Left cardiac atrium (tissue), 4 donors: ENCODE measurements around the gene SREBF1. TPM values are rescaled to one million over a fixed set of nuclear protein-coding genes. Genes with fewer than 3 reads are reported as not detected.

Experiments
- ATAC-seq, 2 donors: fragments of 200-7000 bp; cut with Tn5 transposase; one replicate each; pipeline ENCODE4 v1.9.1; 2020; ENCODE audit warnings: mild to moderate bottlenecking in 2 of 2, moderate library complexity in 2 of 2
- DNase-seq: peaks from one replicate; pipeline ENCODE4 v3.0.0-alpha.2; 2020
- intact Hi-C, 2 donors: fragments of 100-400 bp; cut with DNase I; formaldehyde crosslinking; loops; one replicate each; pipeline versions ENCODE4 v1.14.1 to v1.15.1; 2022 to 2023
- total RNA-seq, 2 donors: library from RNA; stranded (reverse); fragmentation: NEBNext Ultra II Directional; extraction: Animal tissue kit (Norgen Biotek cat#: 25700); gene quantifications; one replicate each; pipeline ENCODE4 v1.2.1, GENCODE V29; 2021
- donor health status: DM: no; HTN: yes; CAD: no.
- donor health status: DM: no; HTN: yes; CAD: no; lungs with severe emphysema.
- donor health status: DM: yes; HTN: yes; CAD: no.
- donor health status: Dilated cardiomyopathy.

The SREBF1 gene
- total RNA-seq, 2 donors from 2014 or later: 28.7 to 56.9 TPM

- intact Hi-C loops: no loop called here
- no peak for ATAC-seq
- no peak for DNase-seq
Observed at GRCh38 chr17:17845046-17845775, 8.4 kb upstream of the SREBF1 start.

- DNase-seq: no peak
Observed at GRCh38 chr17:17844500-17844899, 7.7 kb upstream of the SREBF1 start.

GRCh38 chr17:17844079-17844478, 7.3 kb upstream of the SREBF1 start:
- ATAC-seq (no peak), DNase-seq (no peak)
- intact Hi-C loops: no loop called here

More at GRCh38 chr17:17844500-17844899, 7.7 kb upstream of the SREBF1 start:
- no peak for ATAC-seq
- intact Hi-C loops: no loop called here

- intact Hi-C loops: no loop called here
- ATAC-seq (no peak), DNase-seq (no peak)
Observed at GRCh38 chr17:17843096-17843495, 6.3 kb upstream of the SREBF1 start.

GRCh38 chr17:17842111-17842876, 5.5 kb upstream of the SREBF1 start:
- intact Hi-C loops: no loop called here
- DNase-seq (no peak), ATAC-seq (no peak)

GRCh38 chr17:17841601-17842025, 4.8 kb upstream of the SREBF1 start:
- intact Hi-C loops: no loop called here
- ATAC-seq (peak; percentile 25 to 34), DNase-seq (peak; percentile 68)

GRCh38 chr17:17840751-17841591, 4.2 kb upstream of the SREBF1 start:
- DNase-seq (peak; percentile 43), ATAC-seq (peak in 1 of 2 donors; percentile 0)
- intact Hi-C loops: no loop called here

- intact Hi-C loops: no loop called here
- DNase-seq (peak; percentile 92), ATAC-seq (peak; percentile 75)
Observed at GRCh38 chr17:17839791-17840707, 3.3 kb upstream of the SREBF1 start.

- no peak for ATAC-seq
- DNase-seq: peak; percentile 77
- intact Hi-C loops: no loop called here
Observed at GRCh38 chr17:17837966-17838962, 1.5 kb upstream of the SREBF1 start.

GRCh38 chr17:17837380-17837821, 615 bp upstream of the SREBF1 start:
- peak; percentile 64 for DNase-seq
- intact Hi-C loops: no loop called here
- ATAC-seq: peak in 1 of 2 donors; percentile 2

GRCh38 chr17:17836250-17836817, 452 bp downstream of the SREBF1 start:
- peak; percentile 82 to 83 for ATAC-seq
- DNase-seq: peak; percentile 97
- intact Hi-C loops: no loop called here

GRCh38 chr17:17835415-17836249, 1.2 kb downstream of the SREBF1 start:
- DNase-seq (no peak), ATAC-seq (no peak)
- intact Hi-C loops: no loop called here

GRCh38 chr17:17834974-17835373, 1.8 kb downstream of the SREBF1 start:
- DNase-seq (no peak), ATAC-seq (no peak)
- intact Hi-C loops: no loop called here

GRCh38 chr17:17833658-17834357, 3.0 kb downstream of the SREBF1 start:
- ATAC-seq (no peak), DNase-seq (no peak)
- intact Hi-C loops: no loop called here

- intact Hi-C loops: no loop called here
- DNase-seq: no peak
- ATAC-seq: no peak
Observed at GRCh38 chr17:17832032-17832363, 4.8 kb downstream of the SREBF1 start.
